ENCODE measurements around the gene BBS7. TPM values are rescaled to one million over a fixed set of nuclear protein-coding genes. Genes with fewer than 3 reads are reported as not detected.

Gene BBS7
- total and polyA plus RNA-seq, 2 donors (not counting 3 experiments of a cell fraction or from before 2014, with no cell fraction given), result 20.0 to 21.7 TPM

- intact Hi-C loops (cut with micrococcal nuclease), result loop anchor here (5.0 kb wide), 1 partner anchor 755 kb away; no protein-coding TSS in a partner anchor
- Histone ChIP-seq H3K4me3 (replicated peaks in 1 of 3; ENCODE audit: insufficient read depth in 1 of 3, low read depth in 1 of 3, low read length in 3 of 3) (peak overlapping the region; percentile 86 to 96 (median 86)), H3K27ac (ENCODE audit: insufficient read depth, low read depth, low read length) (no peak overlapping the region), H4K20me1 (replicated peaks; ENCODE audit: control insufficient read depth, extremely low read depth, insufficient read depth, low read length) (no peaks in the 10 kb centered on the region), H3K4me2 (ENCODE audit: insufficient read depth, low read length) (peak overlapping the region; percentile 95), H3K9ac (replicated peaks; ENCODE audit: extremely low read depth, insufficient read depth, low read length) (peak overlapping the region; percentile 71), H3K36me3 (ENCODE audit: control insufficient read depth in 2 of 2, extremely low read depth in 1 of 2, insufficient read depth in 2 of 2, low read length in 2 of 2) (peaks cover 0 to 25% of the 10 kb centered on the region in 2 experiments), H2AFZ (ENCODE audit: low read depth, low read length) (peak overlapping the region; percentile 85), H3K4me1 (ENCODE audit: control insufficient read depth, extremely low read depth, insufficient read depth, low read length) (peaks cover 27% of the 10 kb centered on the region), H3K27me3 (ENCODE audit: control insufficient read depth in 2 of 2, insufficient read depth in 2 of 2, low read length in 2 of 2) (no peaks in the 10 kb centered on the region), H3K9me1 (replicated peaks; ENCODE audit: control insufficient read depth, extremely low read depth, insufficient read depth, low read length) (no peaks in the 10 kb centered on the region), H3K79me2 (ENCODE audit: control insufficient read depth, insufficient read depth, low read length) (peaks cover 55% of the 10 kb centered on the region), H3K9me3 (replicated peaks; ENCODE audit: control insufficient read depth, insufficient read depth, low read length) (no peaks in the 10 kb centered on the region)
- TF ChIP-seq GATA2 (IDR thresholded peaks at IDR 0.05; ENCODE audit: insufficient read depth, insufficient read length, low read depth, low read length) (no peak), JUN (IDR thresholded peaks at IDR 0.05; ENCODE audit: borderline replicate concordance, insufficient read depth, insufficient read length, low read depth) (no peak), CTCF (IDR thresholded peaks at IDR 0.05; ENCODE audit: extremely low read depth in 1 of 2, insufficient read depth in 1 of 2, low read depth in 1 of 2, low read length in 2 of 2) (no peak), EZH2 (IDR thresholded peaks at IDR 0.05; ENCODE audit: borderline replicate concordance, low read depth, low read length, severe bottlenecking) (no peak)
- POLR2A ChIA-PET, result no interaction called here
- FAIRE-seq, result no peak
- CTCF ChIA-PET, result interaction anchor here (0.6 to 1.3 kb wide), 7 partner anchors 11 to 756 kb away, joined by 3 to 5 read pairs (median 4); partner anchors contain the start of genes BBS7 and SMIM43
- dilution Hi-C loops (cut with MboI; ENCODE audit: extremely low pct_ligation_motif_present, low sequenced_read_pairs), result no loop called here
- DNase-seq (ENCODE audit: low read depth, low spot score), result no peak
- no TSS peak for BruUV-seq (replicated peaks)
Measured at GRCh38 chr4:121822047-121822446, 48.2 kb downstream of the BBS7 start.
